ENCODE measurements around the gene RHBDD2.
"Not testable (repeated sequence)": the region's sequence is repeated elsewhere in the genome, so short reads cannot be mapped to it uniquely, and the experiment has no call there.

DNA sequence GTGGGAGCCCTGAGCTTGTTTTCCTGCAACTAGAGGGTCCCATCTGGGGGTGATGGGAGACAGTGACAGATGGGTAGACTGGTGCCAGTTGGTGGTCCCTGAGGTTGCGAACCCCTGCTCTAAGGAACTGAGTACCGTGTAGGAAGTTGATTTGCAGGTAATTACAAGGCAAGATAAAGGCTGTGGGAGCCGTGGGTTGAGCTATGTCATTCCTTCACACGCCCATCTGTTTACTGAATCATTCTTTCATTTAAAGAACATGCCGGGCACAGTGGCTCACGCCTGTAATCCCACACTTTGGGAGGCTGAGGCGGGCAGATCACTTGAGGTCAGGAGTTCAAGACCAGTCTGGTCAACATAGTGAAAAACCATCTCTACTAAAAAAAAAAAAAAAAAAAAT is 12.4 kb downstream of the RHBDD2 start:
- not testable (repeated sequence) for TF ChIP-seq CTCF (conservative IDR thresholded peaks at IDR 0.05 in 1 of 2, IDR thresholded peaks at IDR 0.05 in 1 of 2; ENCODE audit: extremely low read depth in 1 of 2, insufficient read depth in 1 of 2, low read depth in 1 of 2, low read length in 2 of 2); EZH2 (IDR thresholded peaks at IDR 0.05; ENCODE audit: borderline replicate concordance, low read length)
